Measurements from ENCODE around the gene CD84. TPM values are rescaled to one million over a fixed set of nuclear protein-coding genes. Genes with fewer than 3 reads are reported as not detected.

Gene CD84
- total RNA-seq, 1 donor from 2014 or later = 8.1 TPM

- H3K36me3 ChIP-seq = no peaks in the 10 kb centered on the region
- no peak overlapping the region for H3K4me3 ChIP-seq
- no peak for DNase-seq (ENCODE audit: extremely low spot score in 2 of 2)
- TF ChIP-seq CTCF (IDR thresholded peaks at IDR 0.05) (no peak), POLR2AphosphoS5 (IDR thresholded peaks at IDR 0.05; ENCODE audit: insufficient read depth in 1 of 2, low read depth in 1 of 2) (no peak), POLR2A (IDR thresholded peaks at IDR 0.05) (no peak)
- intact Hi-C loops (cut with DNase I) = no loop called here
- H3K9me3 ChIP-seq = no peaks in the 10 kb centered on the region
- no peaks in the 10 kb centered on the region for H3K27me3 ChIP-seq
- no peaks in the 10 kb centered on the region for H3K4me1 ChIP-seq
- no peak overlapping the region for H3K27ac ChIP-seq
Measured at GRCh38 chr1:160625725-160626498, 46.6 kb upstream of the CD84 start.

- DNase-seq (ENCODE audit: extremely low spot score in 2 of 2) = no peak
- H3K27me3 ChIP-seq = no peaks in the 10 kb centered on the region
- H3K4me1 ChIP-seq = no peaks in the 10 kb centered on the region
- intact Hi-C loops (cut with DNase I) = no loop called here
- H3K4me3 ChIP-seq = no peak overlapping the region
- TF ChIP-seq POLR2A (IDR thresholded peaks at IDR 0.05) = no peak
- no peak for TF ChIP-seq POLR2AphosphoS5 (IDR thresholded peaks at IDR 0.05; ENCODE audit: insufficient read depth in 1 of 2, low read depth in 1 of 2)
- TF ChIP-seq CTCF (IDR thresholded peaks at IDR 0.05) = no peak
- no peaks in the 10 kb centered on the region for H3K9me3 ChIP-seq
- no peak overlapping the region for H3K27ac ChIP-seq
- H3K36me3 ChIP-seq = no peaks in the 10 kb centered on the region
Measured at GRCh38 chr1:160625321-160625720, 46.0 kb upstream of the CD84 start.

GRCh38 chr1:160624464-160624863 lies 45.2 kb upstream of the CD84 start:
- no peak for TF ChIP-seq POLR2A (IDR thresholded peaks at IDR 0.05)
- Histone ChIP-seq H3K4me3 (no peak overlapping the region), H3K27ac (no peak overlapping the region), H3K9me3 (no peaks in the 10 kb centered on the region), H3K27me3 (no peaks in the 10 kb centered on the region), H3K4me1 (no peaks in the 10 kb centered on the region), H3K36me3 (no peaks in the 10 kb centered on the region)
- DNase-seq (ENCODE audit: extremely low spot score in 2 of 2) = no peak
- intact Hi-C loops (cut with DNase I) = no loop called here

- Histone ChIP-seq H3K36me3 (no peaks in the 10 kb centered on the region), H3K9me3 (no peaks in the 10 kb centered on the region), H3K4me3 (no peak overlapping the region), H3K27me3 (no peaks in the 10 kb centered on the region), H3K4me1 (no peaks in the 10 kb centered on the region), H3K27ac (no peak overlapping the region)
- intact Hi-C loops (cut with DNase I) = no loop called here
- TF ChIP-seq POLR2A (IDR thresholded peaks at IDR 0.05) (no peak), CTCF (IDR thresholded peaks at IDR 0.05) (no peak), POLR2AphosphoS5 (IDR thresholded peaks at IDR 0.05; ENCODE audit: insufficient read depth in 1 of 2, low read depth in 1 of 2) (no peak)
- no peak for DNase-seq (ENCODE audit: extremely low spot score in 2 of 2)
Measured at GRCh38 chr1:160623862-160624261, 44.6 kb upstream of the CD84 start.

GRCh38 chr1:160623227-160623633 lies 43.9 kb upstream of the CD84 start:
- Histone ChIP-seq H3K27me3 (no peaks in the 10 kb centered on the region), H3K9me3 (no peaks in the 10 kb centered on the region), H3K4me3 (no peak overlapping the region), H3K27ac (no peak overlapping the region), H3K36me3 (no peaks in the 10 kb centered on the region), H3K4me1 (no peaks in the 10 kb centered on the region)
- intact Hi-C loops (cut with DNase I) = no loop called here
- DNase-seq (ENCODE audit: extremely low spot score in 2 of 2) = no peak
- no peak for TF ChIP-seq POLR2AphosphoS5 (IDR thresholded peaks at IDR 0.05; ENCODE audit: insufficient read depth in 1 of 2, low read depth in 1 of 2)

GRCh38 chr1:160622501-160623226 lies 43.4 kb upstream of the CD84 start:
- H3K27ac ChIP-seq = no peak overlapping the region
- H3K4me3 ChIP-seq = no peak overlapping the region
- intact Hi-C loops (cut with DNase I) = no loop called here
- no peaks in the 10 kb centered on the region for H3K27me3 ChIP-seq
- no peaks in the 10 kb centered on the region for H3K4me1 ChIP-seq
- no peaks in the 10 kb centered on the region for H3K9me3 ChIP-seq
- TF ChIP-seq POLR2AphosphoS5 (IDR thresholded peaks at IDR 0.05; ENCODE audit: insufficient read depth in 1 of 2, low read depth in 1 of 2) (no peak), POLR2A (IDR thresholded peaks at IDR 0.05) (no peak), CTCF (IDR thresholded peaks at IDR 0.05) (no peak)
- no peaks in the 10 kb centered on the region for H3K36me3 ChIP-seq
- no peak for DNase-seq (ENCODE audit: extremely low spot score in 2 of 2)
